ENCODE measurements around the gene OR5AU1. TPM values are rescaled to one million over a fixed set of nuclear protein-coding genes. Genes with fewer than 3 reads are reported as not detected.
A peak's percentile ranks its signal among the peaks of the same experiment; 100 is the strongest.

OR5AU1 gene
- polyA plus RNA-seq, 2 of the 4 experiments (the other 2 are of a cell fraction), result not detected

DNA sequence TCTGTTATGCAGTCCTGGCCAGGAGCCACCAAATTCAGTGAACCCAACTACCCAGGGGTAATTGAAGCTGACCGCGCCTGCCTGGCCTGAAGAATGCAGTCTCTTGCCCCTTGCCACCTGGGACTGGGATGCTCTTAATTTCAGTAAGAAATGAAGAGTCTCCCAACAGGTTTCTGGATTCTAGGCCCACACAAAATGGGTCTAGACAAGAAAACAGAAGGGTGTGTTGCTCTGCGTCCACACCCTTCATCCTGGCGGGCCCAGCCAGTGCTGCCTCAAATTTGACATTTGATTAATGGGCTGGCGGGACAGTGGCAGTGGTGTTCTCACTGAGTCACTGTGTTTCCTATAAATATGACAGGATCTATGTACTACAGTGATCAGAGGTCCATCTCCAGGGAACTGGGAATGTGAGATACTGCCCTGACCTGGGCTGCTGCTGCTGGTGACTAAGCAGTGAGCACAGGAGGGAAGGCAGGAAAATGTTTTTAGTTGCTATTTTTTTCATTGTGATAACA is 48.5 kb downstream of the OR5AU1 start:
- ChIA-PET POLR2A (interaction anchor here (1.8 kb wide), 1 partner anchor 37 kb away, joined by 4 read pairs; the partner anchor contains the start of gene ARHGEF40), CTCF (interaction anchor here (0.6 to 13.3 kb wide), 13 partner anchors 8 to 517 kb away, joined by 3 to 292 read pairs (median 4); partner anchors contain the start of gene ARHGEF40)
- TF ChIP-seq, protein P1, sequence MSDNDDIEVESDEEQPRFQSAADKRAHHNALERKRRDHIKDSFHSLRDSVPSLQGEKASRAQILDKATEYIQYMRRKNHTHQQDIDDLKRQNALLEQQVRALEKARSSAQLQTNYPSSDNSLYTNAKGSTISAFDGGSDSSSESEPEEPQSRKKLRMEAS (IDR thresholded peaks at IDR 0.05), result 0 out of 2 replicates have a peak, but pooled peaks have one; percentile 8
- TF ChIP-seq CBX8 (IDR thresholded peaks at IDR 0.05), result no peak
- Histone ChIP-seq H3K4me3 (no peak overlapping the region), H3K4me2 (peak overlapping the region; percentile 87), H3K27ac (peak overlapping the region; percentile 96 to 97), H3K4me1 (peaks cover 49% of the 10 kb centered on the region), H3K9me3 (no peaks in the 10 kb centered on the region)
- ATAC-seq, result peak in 1 of 2 experiments; percentile 7; a peak in 3 of 6 replicates
- 10% methylated on average over 5 of the region's 5 CpGs for WGBS (ENCODE audit: missing lambda C conversion rate)
- no peak for FAIRE-seq
- peak in 1 of 2 experiments; percentile 73 for DNase-seq (ENCODE audit: low read depth in 1 of 2, low spot score in 1 of 2)

DNA sequence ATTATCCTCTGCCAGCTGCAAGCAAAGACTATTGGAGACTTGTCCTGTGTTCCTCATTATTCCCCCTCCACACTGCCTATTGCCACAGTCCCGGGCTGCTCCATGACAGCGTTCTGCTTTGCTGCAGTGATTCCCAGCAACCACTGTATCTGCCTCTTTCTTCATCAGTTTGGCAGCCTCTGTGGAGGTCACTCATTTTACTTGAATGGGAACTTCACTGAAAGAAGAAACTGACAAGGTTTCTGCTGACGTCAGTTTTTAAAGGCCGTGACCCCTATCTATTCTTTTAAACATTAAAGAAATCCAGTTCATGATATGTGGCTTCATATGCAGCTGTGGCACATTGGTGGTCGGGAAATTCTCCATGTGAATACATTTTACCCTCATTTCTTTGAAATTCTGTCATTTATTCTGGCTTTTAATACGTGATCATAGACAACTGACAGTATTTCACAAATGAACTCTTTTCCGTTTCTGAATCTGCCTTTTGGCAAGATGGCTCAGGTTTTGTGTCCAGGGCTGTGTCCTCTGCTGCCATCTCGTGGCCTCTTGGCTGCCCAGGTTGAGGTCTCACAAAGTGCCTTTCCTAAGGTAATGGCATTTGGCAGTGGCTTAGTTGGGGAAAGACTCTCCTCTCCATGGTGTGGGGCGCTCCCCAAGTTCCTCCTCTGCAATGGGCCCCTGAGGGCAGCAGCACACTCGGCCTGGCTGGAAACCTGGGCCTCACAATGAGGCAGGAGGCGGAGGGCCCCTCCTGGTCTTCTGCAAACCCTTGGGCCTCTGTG is 49.2 kb downstream of the OR5AU1 start:
- ATAC-seq (peak; percentile 49 to 56), FAIRE-seq (no peak), DNase-seq (ENCODE audit: low read depth in 1 of 2, low spot score in 1 of 2) (peak; percentile 78 to 87)
- POLR2A ChIA-PET, result interaction anchor here (1.8 kb wide), 1 partner anchor 36 kb away, joined by 4 read pairs; the partner anchor contains the start of gene ARHGEF40
- 16% methylated on average over 8 of the region's 11 CpGs for WGBS (ENCODE audit: missing lambda C conversion rate)
- Histone ChIP-seq H3K4me1 (peaks cover 56% of the 10 kb centered on the region), H3K27ac (peak overlapping the region; percentile 96 to 97), H3K4me2 (peak overlapping the region; percentile 87), H3K4me3 (peak overlapping the region; percentile 10; the same call in 1 of the 3 replicates), H3K9me3 (no peaks in the 10 kb centered on the region)
- no peak for TF ChIP-seq RFX5 (IDR thresholded peaks at IDR 0.05)
- TF ChIP-seq HOXB13 (CRISPR knock-in tag; IDR thresholded peaks at IDR 0.05; ENCODE audit: low read depth), result peak; percentile 48; the same call in 1 of the 2 replicates
- TF ChIP-seq, protein P2, sequence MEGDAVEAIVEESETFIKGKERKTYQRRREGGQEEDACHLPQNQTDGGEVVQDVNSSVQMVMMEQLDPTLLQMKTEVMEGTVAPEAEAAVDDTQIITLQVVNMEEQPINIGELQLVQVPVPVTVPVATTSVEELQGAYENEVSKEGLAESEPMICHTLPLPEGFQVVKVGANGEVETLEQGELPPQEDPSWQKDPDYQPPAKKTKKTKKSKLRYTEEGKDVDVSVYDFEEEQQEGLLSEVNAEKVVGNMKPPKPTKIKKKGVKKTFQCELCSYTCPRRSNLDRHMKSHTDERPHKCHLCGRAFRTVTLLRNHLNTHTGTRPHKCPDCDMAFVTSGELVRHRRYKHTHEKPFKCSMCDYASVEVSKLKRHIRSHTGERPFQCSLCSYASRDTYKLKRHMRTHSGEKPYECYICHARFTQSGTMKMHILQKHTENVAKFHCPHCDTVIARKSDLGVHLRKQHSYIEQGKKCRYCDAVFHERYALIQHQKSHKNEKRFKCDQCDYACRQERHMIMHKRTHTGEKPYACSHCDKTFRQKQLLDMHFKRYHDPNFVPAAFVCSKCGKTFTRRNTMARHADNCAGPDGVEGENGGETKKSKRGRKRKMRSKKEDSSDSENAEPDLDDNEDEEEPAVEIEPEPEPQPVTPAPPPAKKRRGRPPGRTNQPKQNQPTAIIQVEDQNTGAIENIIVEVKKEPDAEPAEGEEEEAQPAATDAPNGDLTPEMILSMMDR (IDR thresholded peaks at IDR 0.05), result peak; percentile 87
- 0 out of 4 replicates have a peak, but pooled peaks of 1 of the 2 experiments have one; percentile 1 for TF ChIP-seq CEBPB (IDR thresholded peaks at IDR 0.05)
- TF ChIP-seq RAD21 (conservative IDR thresholded peaks at IDR 0.05 in 1 of 2, IDR thresholded peaks at IDR 0.05 in 1 of 2), result peak; percentile 81 to 84
- TF ChIP-seq MAFK (IDR thresholded peaks at IDR 0.05; ENCODE audit: partially characterized antibody), result peak; percentile 95
- peak; percentile 80 for TF ChIP-seq SMC3 (IDR thresholded peaks at IDR 0.05)
- no peak for TF ChIP-seq CHD4 (IDR thresholded peaks at IDR 0.05; ENCODE audit: borderline replicate concordance)
- TF ChIP-seq, protein P1 (IDR thresholded peaks at IDR 0.05), result 0 out of 2 replicates have a peak, but pooled peaks have one; percentile 12
- CTCF ChIA-PET, result interaction anchor here (0.6 to 13.3 kb wide), 14 partner anchors 8 to 410 kb away, joined by 3 to 292 read pairs (median 11); partner anchors contain the start of gene ARHGEF40

DNA sequence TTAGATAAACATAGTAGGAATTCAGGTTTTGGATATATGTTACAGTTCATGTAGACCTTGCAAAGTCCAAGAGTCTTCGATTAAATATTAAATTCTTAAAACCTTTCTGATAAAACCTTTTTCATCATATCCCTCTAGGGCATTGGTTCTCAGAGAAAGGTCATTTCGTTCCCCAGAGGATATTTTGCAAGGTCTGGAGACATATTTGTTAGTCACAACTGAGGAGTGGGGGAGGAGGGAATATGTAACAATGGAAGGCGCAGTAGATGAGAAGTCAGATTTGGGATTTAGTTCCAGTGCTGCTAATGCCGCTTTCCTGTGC is 49.7 kb downstream of the OR5AU1 start:
- ATAC-seq, result no peak
- H3K9me3 ChIP-seq, result no peaks in the 10 kb centered on the region
- no peak for FAIRE-seq
- H3K27ac ChIP-seq, result peak overlapping the region; percentile 96 to 97
- 0 out of 3 replicates have a peak overlapping the region, but pooled peaks have one; percentile 10 for H3K4me3 ChIP-seq
- POLR2A ChIA-PET, result interaction anchor here (1.8 kb wide), 1 partner anchor 36 kb away, joined by 4 read pairs; the partner anchor contains the start of gene ARHGEF40
- peak in 1 of 2 experiments; percentile 41 for DNase-seq (ENCODE audit: low read depth in 1 of 2, low spot score in 1 of 2)
- TF ChIP-seq HOXB13 (CRISPR knock-in tag; IDR thresholded peaks at IDR 0.05; ENCODE audit: low read depth) (no peak), MAZ (IDR thresholded peaks at IDR 0.05; ENCODE audit: borderline replicate concordance, low read depth, low read length) (no peak), FOSL2 (IDR thresholded peaks at IDR 0.05) (no peak), FOSL2 (CRISPR knock-in tag; IDR thresholded peaks at IDR 0.05) (peak; percentile 44), CEBPB (IDR thresholded peaks at IDR 0.05) (peak; percentile 14 to 43; a peak in 1 of 4 replicates), PHF8 (IDR thresholded peaks at IDR 0.05; ENCODE audit: borderline replicate concordance, low read depth) (no peak)
- TF ChIP-seq, protein P3, sequence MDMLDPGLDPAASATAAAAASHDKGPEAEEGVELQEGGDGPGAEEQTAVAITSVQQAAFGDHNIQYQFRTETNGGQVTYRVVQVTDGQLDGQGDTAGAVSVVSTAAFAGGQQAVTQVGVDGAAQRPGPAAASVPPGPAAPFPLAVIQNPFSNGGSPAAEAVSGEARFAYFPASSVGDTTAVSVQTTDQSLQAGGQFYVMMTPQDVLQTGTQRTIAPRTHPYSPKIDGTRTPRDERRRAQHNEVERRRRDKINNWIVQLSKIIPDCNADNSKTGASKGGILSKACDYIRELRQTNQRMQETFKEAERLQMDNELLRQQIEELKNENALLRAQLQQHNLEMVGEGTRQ (IDR thresholded peaks at IDR 0.05), result no peak
- H3K4me2 ChIP-seq, result peak overlapping the region; percentile 87
- peaks cover 61% of the 10 kb centered on the region for H3K4me1 ChIP-seq
- WGBS (ENCODE audit: missing lambda C conversion rate), result 43% methylated on average over 4 of the region's 4 CpGs
- CTCF ChIA-PET, result interaction anchor here (0.8 to 13.3 kb wide), 14 partner anchors 11 to 410 kb away, joined by 3 to 292 read pairs (median 14); partner anchors contain the start of gene ARHGEF40
